ENCODE results near the gene SGPP2.

DNA sequence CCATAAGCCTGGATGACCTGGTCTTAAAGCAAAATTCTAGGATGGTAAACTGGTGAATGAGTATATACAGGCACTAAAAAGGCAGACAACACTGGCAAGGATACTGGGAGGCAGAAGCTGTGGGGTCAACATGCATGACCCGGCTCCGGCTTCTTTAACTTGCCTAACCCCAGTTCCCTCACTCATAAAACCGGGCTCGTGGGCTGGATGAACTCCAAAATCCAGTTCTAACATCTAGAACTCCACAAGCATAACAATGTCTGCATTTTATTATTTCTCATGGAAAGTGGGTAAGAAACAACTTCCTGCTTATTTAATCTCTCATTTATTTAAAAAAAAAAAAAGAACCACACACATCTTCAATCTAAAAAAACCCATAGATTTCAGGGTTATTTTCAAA, 174.3 kb downstream of the SGPP2 start:
- no peak for TF ChIP-seq POU2F2 (IDR thresholded peaks at IDR 0.05; ENCODE audit: low read depth, low read length)
- no peak for TF ChIP-seq POLR2AphosphoS5 (IDR thresholded peaks at IDR 0.05; ENCODE audit: low read depth, low read length)
- no peak for TF ChIP-seq POLR2A (IDR thresholded peaks at IDR 0.05; ENCODE audit: low read depth, low read length)
- no peak for TF ChIP-seq SPI1 (IDR thresholded peaks at IDR 0.05; ENCODE audit: low read depth, low read length)
- no peak for TF ChIP-seq TAF1 (IDR thresholded peaks at IDR 0.05; ENCODE audit: low read depth, low read length)
- TF ChIP-seq PAX5 (IDR thresholded peaks at IDR 0.05; ENCODE audit: insufficient read depth, low read length, severe bottlenecking) = no peak

Data from GM12891 (cell line).